ENCODE data around the gene LPP.

GRCh38 chr3:188170461-188171459 lies 16.8 kb downstream of the LPP start:
- TF ChIP-seq SRF (IDR thresholded peaks at IDR 0.05; ENCODE audit: low read depth): no peak
- no peak for TF ChIP-seq CTCF (IDR thresholded peaks at IDR 0.05 in 2 of 3, conservative IDR thresholded peaks at IDR 0.05 in 1 of 3; ENCODE audit: borderline replicate concordance in 1 of 3, insufficient read depth in 1 of 3, low read depth in 2 of 3, low read length in 2 of 3)
- TF ChIP-seq POLR2A (IDR thresholded peaks at IDR 0.05; ENCODE audit: borderline replicate concordance, extremely low read depth, insufficient read depth, insufficient read length): no peak
- no peak for TF ChIP-seq EZH2 (IDR thresholded peaks at IDR 0.05)
- TF ChIP-seq REST (IDR thresholded peaks at IDR 0.05; ENCODE audit: low read depth): no peak
- TF ChIP-seq RAD21 (IDR thresholded peaks at IDR 0.05; ENCODE audit: low read depth): no peak
